ENCODE measurements around the gene ARL17B.
"Not testable (repeated sequence)": the region's sequence is repeated elsewhere in the genome, so short reads cannot be mapped to it uniquely, and the experiment has no call there.

- not testable (repeated sequence) for TF ChIP-seq ATF3 (IDR thresholded peaks at IDR 0.05; ENCODE audit: insufficient read depth, low read depth, low read length); POLR2A (IDR thresholded peaks at IDR 0.05; ENCODE audit: control extremely low read depth in 1 of 2, low read depth in 2 of 2, low read length in 2 of 2); CTCF (IDR thresholded peaks at IDR 0.05; ENCODE audit: control extremely low read depth in 1 of 3, insufficient read depth in 1 of 3, low read depth in 1 of 3, low read length in 3 of 3); YY1 (IDR thresholded peaks at IDR 0.05; ENCODE audit: low read depth, low read length); RBBP5 (IDR thresholded peaks at IDR 0.05; ENCODE audit: borderline replicate concordance, low read depth, low read length); RNF2 (IDR thresholded peaks at IDR 0.05; ENCODE audit: borderline replicate concordance, low read depth, low read length, missing control alignments, poor library complexity, severe bottlenecking); POLR2AphosphoS5 (IDR thresholded peaks at IDR 0.05; ENCODE audit: low read depth, low read length); TAF1 (IDR thresholded peaks at IDR 0.05; ENCODE audit: low read depth, low read length); SIN3A (conservative IDR thresholded peaks at IDR 0.05 in 1 of 2, IDR thresholded peaks at IDR 0.05 in 1 of 2; ENCODE audit: low read depth in 1 of 2, low read length in 2 of 2)
Observed at GRCh38 chr17:46367520-46367919, 6.0 kb upstream of the ARL17B start.
